Parathyroid adenoma (tissue), 2 donors: ENCODE measurements around the gene AMDHD2.

Experiments
- H2AFZ ChIP-seq: fragments of 300-600 bp; sonication (generic); one replicate; pipeline ENCODE4 v1.7.0; 2017; ENCODE audit warnings: antibody characterized with exemption, mild to moderate bottlenecking
- H3K27ac ChIP-seq: fragments of 300-600 bp; sonication (generic); one replicate; pipeline ENCODE4 v1.7.0; 2017
- H3K27me3 ChIP-seq: fragments of 300-600 bp; sonication (generic); one replicate; pipeline ENCODE4 v1.7.0; 2017; ENCODE audit warnings: low read length; ENCODE audit not compliant: control insufficient read depth, insufficient read depth
- H3K36me3 ChIP-seq: fragments of 300-600 bp; sonication (generic); one replicate; pipeline ENCODE4 v1.7.0; 2017; ENCODE audit warnings: low read length; ENCODE audit not compliant: control insufficient read depth, insufficient read depth
- H3K4me1 ChIP-seq: fragments of 300-600 bp; sonication (generic); one replicate; pipeline ENCODE4 v1.7.0; 2017; ENCODE audit warnings: control low read depth
- H3K4me2 ChIP-seq: fragments of 300-600 bp; sonication (generic); one replicate; pipeline ENCODE4 v1.7.0; 2017; ENCODE audit warnings: low read length
- H3K4me3 ChIP-seq: fragments of 300-600 bp; sonication (generic); one replicate; pipeline ENCODE4 v1.7.0; 2017; ENCODE audit warnings: low read depth, low read length
- H3K79me2 ChIP-seq: fragments of 300-600 bp; sonication (generic); one replicate; pipeline ENCODE4 v1.7.0; 2017; ENCODE audit warnings: control low read depth
- H3K9ac ChIP-seq: fragments of 300-600 bp; sonication (generic); one replicate; pipeline ENCODE4 v1.7.0; 2017; ENCODE audit warnings: mild to moderate bottlenecking
- H3K9me3 ChIP-seq: fragments of 300-600 bp; sonication (generic); one replicate; pipeline ENCODE4 v1.7.0; 2017; ENCODE audit warnings: low read length; ENCODE audit not compliant: control insufficient read depth
- CTCF ChIP-seq: fragments of 300-600 bp; sonication (generic); IDR thresholded peaks from one replicate; pipeline ENCODE4 v1.7.0; 2017; ENCODE audit warnings: antibody characterized with exemption, mild to moderate bottlenecking
- donor health status: primary hyperparathyroidism.

The AMDHD2 gene

GRCh38 chr16:2516391-2517240 lies 3.6 kb upstream of the AMDHD2 start:
- H3K27me3 ChIP-seq = no peaks in the 10 kb centered on the region
- no peak overlapping the region for H3K9ac ChIP-seq
- peaks cover 53% of the 10 kb centered on the region for H3K4me1 ChIP-seq
- TF ChIP-seq CTCF = no peak
- no peaks in the 10 kb centered on the region for H3K36me3 ChIP-seq
- H3K4me2 ChIP-seq = peak overlapping the region; percentile 98
- no peaks in the 10 kb centered on the region for H3K9me3 ChIP-seq
- no peak overlapping the region for H2AFZ ChIP-seq
- H3K4me3 ChIP-seq = no peak overlapping the region
- peaks cover 53% of the 10 kb centered on the region for H3K79me2 ChIP-seq
- H3K27ac ChIP-seq = peak overlapping the region; percentile 2

- Histone ChIP-seq H3K27me3 (no peaks in the 10 kb centered on the region), H3K4me3 (no peak overlapping the region), H3K27ac (no peak overlapping the region), H3K9ac (no peak overlapping the region), H3K79me2 (peaks cover 53% of the 10 kb centered on the region), H3K4me1 (peaks cover 40% of the 10 kb centered on the region), H3K9me3 (no peaks in the 10 kb centered on the region), H2AFZ (no peak overlapping the region), H3K36me3 (no peaks in the 10 kb centered on the region), H3K4me2 (peak overlapping the region; percentile 2)
- TF ChIP-seq CTCF = no peak
Measured at GRCh38 chr16:2517954-2518605, 2.1 kb upstream of the AMDHD2 start.

GRCh38 chr16:2518823-2519710 lies 1.1 kb upstream of the AMDHD2 start:
- Histone ChIP-seq H3K4me3 (peak overlapping the region; percentile 37), H3K9ac (no peak overlapping the region), H3K9me3 (no peaks in the 10 kb centered on the region), H3K36me3 (no peaks in the 10 kb centered on the region), H3K4me1 (peaks cover 38% of the 10 kb centered on the region), H3K79me2 (peaks cover 51% of the 10 kb centered on the region), H3K27ac (peak overlapping the region; percentile 47), H2AFZ (no peak overlapping the region), H3K4me2 (peak overlapping the region; percentile 2), H3K27me3 (no peaks in the 10 kb centered on the region)
- no peak for TF ChIP-seq CTCF

GRCh38 chr16:2519711-2520080 lies 475 bp upstream of the AMDHD2 start:
- Histone ChIP-seq H3K4me2 (peak overlapping the region; percentile 57), H3K4me1 (peaks cover 38% of the 10 kb centered on the region), H3K9ac (no peak overlapping the region), H3K9me3 (no peaks in the 10 kb centered on the region), H3K4me3 (peak overlapping the region; percentile 37), H3K36me3 (no peaks in the 10 kb centered on the region), H2AFZ (no peak overlapping the region), H3K27me3 (no peaks in the 10 kb centered on the region), H3K79me2 (peaks cover 47% of the 10 kb centered on the region), H3K27ac (peak overlapping the region; percentile 47)
- no peak for TF ChIP-seq CTCF
